H1 (cell line): Measurements from ENCODE around the gene CCNC. TPM values are rescaled to one million over a fixed set of nuclear protein-coding genes. Genes with fewer than 3 reads are reported as not detected.

Source experiments
- POU5F1 ChIP-seq: IDR thresholded peaks from 2 replicates; pipeline ENCODE4 v1.6.1; 2011; ENCODE audit warnings: low read depth, mild to moderate bottlenecking, low read length, moderate library complexity
- polyA plus RNA-seq, 7 experiments: library from polyadenylated mRNA; depleted of rRNA in 3 of 7; stranded (reverse) in 5 of 7; unstranded in 2 of 7; fragments of >200 nt in 5 of 7; fragments of 200-250 nt in 2 of 7; gene quantifications; 1 replicate in 5 of 7; 2 replicates in 1 of 7; 4 replicates in 1 of 7; pipeline versions ENCODE4 v1.2.1 to v1.2.3, GENCODE V29; 2011 to 2013; ENCODE audit warnings: missing spikeins in 2 of 7, mixed read lengths in 2 of 7
- total RNA-seq: library from RNA; stranded (reverse); fragmentation: NEBNext Ultra II Directional; extraction: Animal tissue kit (Norgen Biotek cat#: 25700); gene quantifications from 2 replicates; pipeline ENCODE4 v1.2.1, GENCODE V29; 2021

Gene CCNC
- total and polyA plus RNA-seq, 2 of the 8 experiments (the other 6 are each of a cell fraction or from before 2014, with no cell fraction given), result 45.4 to 107 TPM

- TF ChIP-seq POU5F1, result no peak
Measured at GRCh38 chr6:99607416-99608036, 39.1 kb upstream of the CCNC start (continued).
